Dendritic cell treated with granulocyte-macrophage colony-stimulating factor and Interleukin-4, amounts not matched to agents 40 ng/mL and 50 ng/mL, for 4 days (primary cell): ENCODE results near the gene ITPRIPL1.

Experiments
- H3K27ac Mint-ChIP-seq: one replicate; pipeline ENCODE4 v1.8.0; 2022; ENCODE audit warnings: mild to moderate bottlenecking, mixed read lengths
- H3K27me3 Mint-ChIP-seq: one replicate; pipeline ENCODE4 v1.8.0; 2022; ENCODE audit warnings: mild to moderate bottlenecking, mixed read lengths
- H3K36me3 Mint-ChIP-seq: one replicate; pipeline ENCODE4 v1.8.0; 2022; ENCODE audit warnings: low read depth, mixed read lengths
- H3K4me1 Mint-ChIP-seq: one replicate; pipeline ENCODE4 v1.8.0; 2022; ENCODE audit warnings: low read depth, mixed read lengths
- H3K4me3 Mint-ChIP-seq: one replicate; pipeline ENCODE4 v1.8.0; 2022; ENCODE audit warnings: mild to moderate bottlenecking, moderate library complexity, mixed read lengths
- H3K9me3 Mint-ChIP-seq: one replicate; pipeline ENCODE4 v1.8.0; 2022; ENCODE audit warnings: mixed read lengths
- intact Hi-C: fragments of 100-400 bp; cut with micrococcal nuclease; formaldehyde crosslinking; loops from one replicate; pipeline ENCODE4 v1.15.0; 2022

The ITPRIPL1 gene

GRCh38 chr2:96329456-96329855, 4.3 kb downstream of the ITPRIPL1 start:
- intact Hi-C loops, result no loop called here
- no peaks in the 10 kb centered on the region for H3K27me3 Mint-ChIP-seq
- H3K4me3 Mint-ChIP-seq, result no peak overlapping the region
- H3K36me3 Mint-ChIP-seq, result peaks cover 73% of the 10 kb centered on the region
- H3K9me3 Mint-ChIP-seq, result no peaks in the 10 kb centered on the region
- no peak overlapping the region for H3K27ac Mint-ChIP-seq
- H3K4me1 Mint-ChIP-seq, result peaks cover 83% of the 10 kb centered on the region

- Mint-ChIP-seq H3K4me3 (no peak overlapping the region), H3K27ac (no peak overlapping the region), H3K27me3 (no peaks in the 10 kb centered on the region), H3K36me3 (peaks cover 72% of the 10 kb centered on the region), H3K4me1 (peaks cover 83% of the 10 kb centered on the region), H3K9me3 (no peaks in the 10 kb centered on the region)
- intact Hi-C loops, result loop anchor here (10.0 kb wide), 1 partner anchor 65 kb away; no protein-coding TSS in a partner anchor
Observed at GRCh38 chr2:96329874-96330273, 4.8 kb downstream of the ITPRIPL1 start.

- peaks cover 81% of the 10 kb centered on the region for H3K4me1 Mint-ChIP-seq
- H3K9me3 Mint-ChIP-seq, result no peaks in the 10 kb centered on the region
- H3K27me3 Mint-ChIP-seq, result no peaks in the 10 kb centered on the region
- intact Hi-C loops, result loop anchor here (10.0 kb wide), 1 partner anchor 64 kb away; no protein-coding TSS in a partner anchor
- H3K4me3 Mint-ChIP-seq, result no peak overlapping the region
- H3K36me3 Mint-ChIP-seq, result peaks cover 66% of the 10 kb centered on the region
- no peak overlapping the region for H3K27ac Mint-ChIP-seq
Observed at GRCh38 chr2:96330407-96330806, 5.3 kb downstream of the ITPRIPL1 start.

GRCh38 chr2:96333708-96334107, 8.6 kb downstream of the ITPRIPL1 start:
- Mint-ChIP-seq H3K9me3 (no peaks in the 10 kb centered on the region), H3K4me3 (peak overlapping the region; percentile 83), H3K27me3 (no peaks in the 10 kb centered on the region), H3K27ac (peak overlapping the region; percentile 98), H3K4me1 (peaks cover 77% of the 10 kb centered on the region), H3K36me3 (peaks cover 33% of the 10 kb centered on the region)
- intact Hi-C loops, result loop anchor here (10.0 kb wide), 1 partner anchor 61 kb away; no protein-coding TSS in a partner anchor

GRCh38 chr2:96336104-96336775, 11.1 kb downstream of the ITPRIPL1 start:
- H3K27me3 Mint-ChIP-seq, result no peaks in the 10 kb centered on the region
- intact Hi-C loops, result loop anchor here (2.0 to 10.0 kb wide), 2 partner anchors 15 to 59 kb away; no protein-coding TSS in a partner anchor
- peak overlapping the region; percentile 98 for H3K27ac Mint-ChIP-seq
- peaks cover 11% of the 10 kb centered on the region for H3K36me3 Mint-ChIP-seq
- H3K4me3 Mint-ChIP-seq, result peak overlapping the region; percentile 83
- H3K4me1 Mint-ChIP-seq, result peaks cover 89% of the 10 kb centered on the region
- no peaks in the 10 kb centered on the region for H3K9me3 Mint-ChIP-seq

- peak overlapping the region; percentile 98 for H3K27ac Mint-ChIP-seq
- H3K9me3 Mint-ChIP-seq, result no peaks in the 10 kb centered on the region
- peaks cover 90% of the 10 kb centered on the region for H3K4me1 Mint-ChIP-seq
- no peaks in the 10 kb centered on the region for H3K27me3 Mint-ChIP-seq
- peaks cover 17% of the 10 kb centered on the region for H3K36me3 Mint-ChIP-seq
- H3K4me3 Mint-ChIP-seq, result peak overlapping the region; percentile 83
- intact Hi-C loops, result loop anchor here (2.0 to 10.0 kb wide), 2 partner anchors 16 to 58 kb away; no protein-coding TSS in a partner anchor
Observed at GRCh38 chr2:96336873-96337272, 11.8 kb downstream of the ITPRIPL1 start.

- no peaks in the 10 kb centered on the region for H3K27me3 Mint-ChIP-seq
- peaks cover 29% of the 10 kb centered on the region for H3K36me3 Mint-ChIP-seq
- H3K27ac Mint-ChIP-seq, result peak overlapping the region; percentile 98
- H3K4me1 Mint-ChIP-seq, result peaks cover 87% of the 10 kb centered on the region
- intact Hi-C loops, result loop anchor here (5.0 kb wide), 1 partner anchor 33 kb away; the partner anchor contains the start of gene SNRNP200
- no peaks in the 10 kb centered on the region for H3K9me3 Mint-ChIP-seq
- no peak overlapping the region for H3K4me3 Mint-ChIP-seq
Observed at GRCh38 chr2:96340493-96341414, 15.6 kb downstream of the ITPRIPL1 start.

DNA sequence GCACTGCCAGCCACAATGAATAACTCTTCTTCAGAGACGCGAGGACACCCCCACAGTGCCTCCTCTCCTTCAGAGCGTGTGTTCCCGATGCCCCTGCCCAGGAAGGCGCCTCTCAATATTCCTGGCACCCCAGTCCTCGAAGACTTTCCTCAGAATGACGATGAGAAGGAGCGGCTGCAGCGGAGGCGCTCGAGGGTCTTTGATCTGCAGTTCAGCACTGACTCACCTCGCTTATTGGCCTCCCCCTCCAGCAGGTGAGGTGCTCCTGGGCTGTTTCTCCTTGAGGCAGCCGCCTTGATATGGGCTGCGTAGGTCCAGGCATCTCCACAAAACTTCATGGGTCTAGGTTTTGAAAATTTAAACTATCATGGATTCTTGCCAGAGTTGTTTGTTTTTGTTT, 16.5 kb downstream of the ITPRIPL1 start:
- Mint-ChIP-seq H3K27me3 (no peaks in the 10 kb centered on the region), H3K4me3 (no peak overlapping the region), H3K27ac (peak overlapping the region; percentile 98), H3K4me1 (peaks cover 88% of the 10 kb centered on the region), H3K9me3 (no peaks in the 10 kb centered on the region), H3K36me3 (peaks cover 38% of the 10 kb centered on the region)
- intact Hi-C loops, result loop anchor here (5.0 kb wide), 1 partner anchor 34 kb away; the partner anchor contains the start of gene SNRNP200

DNA sequence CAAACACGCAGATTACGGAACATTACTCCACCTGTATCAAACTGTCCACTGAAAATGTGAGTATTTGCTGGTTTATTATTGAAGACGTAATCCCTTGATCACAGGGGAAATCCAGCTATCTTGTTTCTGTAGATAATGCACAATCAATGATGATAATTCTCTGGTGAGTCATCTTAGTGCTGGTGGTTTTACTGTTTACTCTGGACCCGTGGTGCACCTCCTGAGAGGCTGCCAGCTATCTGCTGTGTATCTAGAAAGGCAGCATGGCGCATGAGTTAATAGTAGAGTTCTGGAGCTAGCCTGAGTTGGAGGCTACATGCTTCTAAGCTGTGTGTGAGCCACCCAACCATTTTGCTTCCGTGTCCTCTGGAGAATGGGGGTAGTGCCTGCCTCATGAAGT, 17.0 kb downstream of the ITPRIPL1 start:
- Mint-ChIP-seq H3K27ac (peak overlapping the region; percentile 98), H3K9me3 (no peaks in the 10 kb centered on the region), H3K4me3 (no peak overlapping the region), H3K27me3 (no peaks in the 10 kb centered on the region), H3K4me1 (peaks cover 88% of the 10 kb centered on the region), H3K36me3 (peaks cover 42% of the 10 kb centered on the region)
- intact Hi-C loops, result loop anchor here (5.0 kb wide), 1 partner anchor 35 kb away; the partner anchor contains the start of gene SNRNP200

- H3K36me3 Mint-ChIP-seq, result peaks cover 62% of the 10 kb centered on the region
- peaks cover 76% of the 10 kb centered on the region for H3K4me1 Mint-ChIP-seq
- H3K4me3 Mint-ChIP-seq, result no peak overlapping the region
- no peaks in the 10 kb centered on the region for H3K9me3 Mint-ChIP-seq
- intact Hi-C loops, result loop anchor here (5.0 kb wide), 1 partner anchor 37 kb away; the partner anchor contains the start of gene SNRNP200
- no peaks in the 10 kb centered on the region for H3K27me3 Mint-ChIP-seq
- peak overlapping the region; percentile 98 for H3K27ac Mint-ChIP-seq
Observed at GRCh38 chr2:96344011-96344410, 18.9 kb downstream of the ITPRIPL1 start.

- Mint-ChIP-seq H3K27ac (peak overlapping the region; percentile 98), H3K4me1 (peaks cover 67% of the 10 kb centered on the region), H3K9me3 (no peaks in the 10 kb centered on the region), H3K27me3 (no peaks in the 10 kb centered on the region), H3K4me3 (peak overlapping the region; percentile 58), H3K36me3 (peaks cover 76% of the 10 kb centered on the region)
- intact Hi-C loops, result no loop called here
Observed at GRCh38 chr2:96345438-96345837, 20.3 kb downstream of the ITPRIPL1 start.

DNA sequence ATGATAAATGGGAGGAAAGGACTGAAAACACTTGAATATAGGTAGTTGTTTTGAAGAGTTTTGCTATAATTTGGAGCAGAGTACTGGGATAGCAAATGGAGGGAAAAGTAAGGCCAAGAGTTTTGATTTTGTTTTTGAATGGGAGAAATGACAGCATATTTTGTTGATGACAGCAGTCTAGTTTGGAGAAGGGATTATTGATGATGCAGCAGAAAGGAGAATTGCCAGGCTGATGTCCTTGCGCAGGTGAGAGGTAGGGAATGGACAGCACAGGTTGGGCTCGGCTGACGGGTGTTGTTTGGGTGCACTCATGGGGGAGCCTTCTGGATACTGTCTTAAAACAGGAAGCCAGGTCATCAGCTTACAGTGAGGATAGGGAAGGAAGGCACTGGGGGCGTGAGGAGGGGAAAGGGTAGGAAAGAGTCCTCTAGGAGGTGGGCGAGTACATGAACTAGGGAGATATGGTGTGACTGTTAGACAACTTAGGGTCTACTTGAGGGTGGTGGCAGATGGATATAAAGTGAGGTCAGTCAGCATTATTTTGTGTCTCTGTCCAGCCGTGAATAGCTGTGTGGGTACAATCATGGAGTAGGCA, 20.8 kb downstream of the ITPRIPL1 start:
- Mint-ChIP-seq H3K27ac (peak overlapping the region; percentile 98), H3K36me3 (peaks cover 81% of the 10 kb centered on the region)

DNA sequence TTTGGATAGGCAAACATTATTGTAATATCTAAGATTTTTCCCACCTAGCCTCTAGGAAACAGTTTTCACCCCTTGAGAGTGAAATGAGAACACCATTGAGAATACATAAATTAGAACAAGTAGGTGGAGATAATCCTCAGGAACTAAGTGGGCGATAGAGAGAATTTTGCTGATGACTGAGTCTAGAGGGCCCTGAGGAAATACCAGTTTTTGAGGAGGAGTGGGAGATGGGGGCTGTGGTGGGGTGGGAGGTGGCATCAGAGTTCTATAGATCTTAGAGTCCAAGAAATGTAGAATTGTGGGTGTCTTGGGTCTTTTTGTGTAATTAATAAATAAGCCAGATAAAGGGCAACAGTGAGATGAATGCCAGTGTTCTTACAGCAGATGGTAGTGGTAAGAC, 22.3 kb downstream of the ITPRIPL1 start:
- Mint-ChIP-seq H3K27ac (peak overlapping the region; percentile 98), H3K36me3 (peaks cover 81% of the 10 kb centered on the region), H3K9me3 (no peaks in the 10 kb centered on the region), H3K4me3 (peak overlapping the region; percentile 58), H3K4me1 (peaks cover 65% of the 10 kb centered on the region), H3K27me3 (no peaks in the 10 kb centered on the region)
- intact Hi-C loops, result no loop called here

More for the DNA sequence above, 20.8 kb downstream of the ITPRIPL1 start:
- Mint-ChIP-seq H3K27me3 (no peaks in the 10 kb centered on the region), H3K9me3 (no peaks in the 10 kb centered on the region), H3K4me3 (peak overlapping the region; percentile 58), H3K4me1 (peaks cover 68% of the 10 kb centered on the region)
- intact Hi-C loops, result no loop called here
